AG04449 (cell line): ENCODE measurements around the gene ADAT3.

Experiments used
- CTCF ChIA-PET: fragments of 350-600 bp; formaldehyde crosslinking; extraction: SDS; loops from one replicate; lab custom pipeline; 2021; ENCODE audit warnings: antibody characterized with exemption; lab: Yijun Ruan, JAX
- POLR2A ChIA-PET: fragments of 400-600, 350-600 bp; formaldehyde crosslinking; extraction: SDS; loops from one replicate; lab custom pipeline; 2020; ENCODE audit warnings: antibody characterized with exemption, inconsistent platforms; lab: Yijun Ruan, JAX
- DNase-seq: peaks from one replicate; pipeline ENCODE4 v3.0.0-alpha.2; 2010; ENCODE audit warnings: low read depth, low spot score
- H3K4me3 ChIP-seq: 2 replicates; pipeline ENCODE4 v1.5.1; 2011; ENCODE audit warnings: low read depth, mild to moderate bottlenecking, control low read depth, low read length
- TF ChIP-seq, protein P1 (sequence below): IDR thresholded peaks from one replicate; pipeline ENCODE4 v1.5.1; 2011; ENCODE audit warnings: mild to moderate bottlenecking, moderate library complexity, low read length, control low read depth, inconsistent platforms; ENCODE audit not compliant: insufficient read depth; ENCODE audit errors: missing control alignments

Gene ADAT3

DNA sequence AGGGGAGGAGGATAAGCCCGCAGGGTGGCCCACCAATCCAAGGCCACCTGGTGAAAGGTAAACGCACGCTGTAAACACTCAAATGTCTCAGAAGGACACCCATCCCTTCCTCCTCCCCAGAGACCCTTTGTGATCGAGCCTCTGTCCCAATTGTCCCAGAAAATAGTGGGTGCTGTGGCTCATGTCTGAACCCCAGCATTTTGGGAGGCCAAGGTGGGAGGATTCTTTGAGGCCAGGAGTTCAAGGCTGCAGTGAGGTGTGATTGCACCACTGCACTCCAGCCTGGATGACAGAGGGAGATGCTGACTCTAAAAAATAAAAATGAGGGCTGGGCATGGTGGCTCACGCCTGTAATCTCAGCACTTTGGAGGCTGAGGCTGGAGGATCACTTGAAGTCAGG, 16.8 kb upstream of the ADAT3 start:
- ChIA-PET POLR2A (no interaction called here), CTCF (interaction anchor here (1.5 to 1.9 kb wide), 2 partner anchors 9 to 27 kb away, joined by 4 read pairs; no protein-coding TSS in a partner anchor)
- H3K4me3 ChIP-seq: no peak overlapping the region
- TF ChIP-seq, protein P1, sequence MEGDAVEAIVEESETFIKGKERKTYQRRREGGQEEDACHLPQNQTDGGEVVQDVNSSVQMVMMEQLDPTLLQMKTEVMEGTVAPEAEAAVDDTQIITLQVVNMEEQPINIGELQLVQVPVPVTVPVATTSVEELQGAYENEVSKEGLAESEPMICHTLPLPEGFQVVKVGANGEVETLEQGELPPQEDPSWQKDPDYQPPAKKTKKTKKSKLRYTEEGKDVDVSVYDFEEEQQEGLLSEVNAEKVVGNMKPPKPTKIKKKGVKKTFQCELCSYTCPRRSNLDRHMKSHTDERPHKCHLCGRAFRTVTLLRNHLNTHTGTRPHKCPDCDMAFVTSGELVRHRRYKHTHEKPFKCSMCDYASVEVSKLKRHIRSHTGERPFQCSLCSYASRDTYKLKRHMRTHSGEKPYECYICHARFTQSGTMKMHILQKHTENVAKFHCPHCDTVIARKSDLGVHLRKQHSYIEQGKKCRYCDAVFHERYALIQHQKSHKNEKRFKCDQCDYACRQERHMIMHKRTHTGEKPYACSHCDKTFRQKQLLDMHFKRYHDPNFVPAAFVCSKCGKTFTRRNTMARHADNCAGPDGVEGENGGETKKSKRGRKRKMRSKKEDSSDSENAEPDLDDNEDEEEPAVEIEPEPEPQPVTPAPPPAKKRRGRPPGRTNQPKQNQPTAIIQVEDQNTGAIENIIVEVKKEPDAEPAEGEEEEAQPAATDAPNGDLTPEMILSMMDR: no peak
- no peak for DNase-seq

DNA sequence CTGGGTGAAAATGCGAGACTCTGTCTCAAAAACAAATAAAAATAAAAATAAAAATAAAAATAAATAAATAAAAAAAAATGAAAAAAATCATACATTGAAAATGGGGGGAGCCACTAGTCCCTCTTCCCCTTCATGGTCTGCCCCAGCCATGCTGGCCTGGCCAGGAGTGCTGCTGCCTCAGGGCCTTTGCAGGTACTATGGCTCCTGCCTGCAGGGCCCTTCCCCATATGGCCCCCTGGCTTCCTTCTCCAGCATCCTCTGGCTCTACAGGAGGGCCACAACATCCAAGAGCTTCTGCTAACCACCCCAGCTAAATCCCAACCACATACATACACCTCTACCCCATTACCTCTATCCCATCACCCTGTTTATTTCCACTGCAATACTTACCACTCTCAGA, 15.3 kb upstream of the ADAT3 start:
- CTCF ChIA-PET: interaction anchor here (1.5 kb wide), 1 partner anchor 26 kb away, joined by 4 read pairs; no protein-coding TSS in a partner anchor

DNA sequence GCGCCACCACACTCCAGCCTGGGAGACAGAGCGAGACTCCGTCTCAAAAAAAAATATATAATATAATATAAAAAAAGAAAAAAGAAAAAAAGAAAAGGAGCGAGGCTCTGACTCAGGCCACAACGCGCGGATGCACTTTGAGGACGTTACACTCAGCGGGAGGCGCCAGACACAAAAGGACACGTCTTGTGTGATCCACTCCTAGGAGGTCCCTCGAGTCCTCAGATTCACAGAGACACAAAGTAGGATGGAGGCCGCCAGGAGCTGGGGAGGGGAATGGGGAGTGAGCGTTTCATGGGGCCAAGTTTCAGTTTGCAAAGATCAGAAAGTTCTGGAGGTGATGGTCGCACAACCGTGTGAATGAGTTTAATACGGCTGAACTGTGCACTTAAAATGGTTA, 11.4 kb upstream of the ADAT3 start:
- POLR2A ChIA-PET: no interaction called here
- CTCF ChIA-PET: interaction anchor here (1.5 kb wide), 1 partner anchor 10 kb away, joined by 3 read pairs; no protein-coding TSS in a partner anchor
- TF ChIP-seq, protein P1: no peak
- H3K4me3 ChIP-seq: no peak overlapping the region
- no peak for DNase-seq

More for the DNA sequence above, 15.3 kb upstream of the ADAT3 start:
- POLR2A ChIA-PET: no interaction called here
- no peak overlapping the region for H3K4me3 ChIP-seq
- DNase-seq: no peak
- TF ChIP-seq, protein P1: no peak

DNA sequence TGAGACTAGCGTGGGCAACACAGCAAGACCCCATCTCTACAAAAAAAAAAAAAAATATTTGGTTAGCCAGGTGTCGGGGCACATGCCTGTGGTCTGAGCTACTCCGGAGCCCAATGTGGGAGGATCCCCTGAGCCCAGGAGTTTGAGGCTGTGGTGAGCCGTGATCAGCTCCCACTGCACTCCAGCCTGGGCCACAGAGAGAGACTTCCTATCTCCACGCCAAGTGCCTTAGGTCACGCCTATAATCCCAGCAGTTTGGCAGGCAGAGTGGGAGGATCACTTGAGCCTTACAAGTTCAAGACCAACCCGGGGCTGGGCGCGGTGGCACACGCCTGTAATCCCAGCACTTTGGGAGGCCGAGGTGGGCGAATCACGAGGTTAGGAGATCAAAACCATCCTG, 8.7 kb upstream of the ADAT3 start:
- CTCF ChIA-PET: interaction anchor here (2.6 kb wide), 1 partner anchor 12 kb away, joined by 14 read pairs; the partner anchor contains the start of gene ABHD17A

DNA sequence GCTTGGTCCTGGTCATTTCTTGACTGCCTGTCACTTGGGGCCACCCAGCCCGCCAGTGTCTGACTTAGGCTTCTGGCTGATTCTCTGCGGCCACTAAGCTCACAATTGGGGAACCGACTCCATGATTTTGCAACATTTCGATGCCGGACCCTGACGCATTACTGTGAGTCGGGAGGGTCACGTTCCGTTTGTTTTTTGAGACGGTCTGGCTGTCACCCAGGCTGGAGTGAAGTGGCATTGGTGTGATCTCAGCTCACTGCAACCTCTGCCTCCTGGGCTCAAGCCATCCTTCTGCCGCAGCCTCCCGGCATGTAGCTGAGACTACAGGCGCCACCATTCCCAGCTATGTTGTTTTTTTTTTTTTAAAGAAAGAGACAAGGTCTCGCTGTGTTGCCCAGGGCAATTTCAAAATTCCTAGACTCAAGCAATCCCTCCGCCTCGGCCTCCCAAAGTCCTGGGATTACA, 3.2 kb upstream of the ADAT3 start:
- TF ChIP-seq, protein P1: no peak
- H3K4me3 ChIP-seq: no peak overlapping the region
- POLR2A ChIA-PET: interaction anchor here (1.0 kb wide), 1 partner anchor 17 kb away, joined by 3 read pairs; the partner anchor contains the start of gene ABHD17A
- no peak for DNase-seq
- CTCF ChIA-PET: interaction anchor here (1.2 to 2.8 kb wide), 2 partner anchors 26 to 28 kb away, joined by 3 to 7 read pairs; no protein-coding TSS in a partner anchor

More for the DNA sequence above, 8.7 kb upstream of the ADAT3 start:
- no peak for DNase-seq
- no peak overlapping the region for H3K4me3 ChIP-seq
- TF ChIP-seq, protein P1: no peak
- POLR2A ChIA-PET: no interaction called here

DNA sequence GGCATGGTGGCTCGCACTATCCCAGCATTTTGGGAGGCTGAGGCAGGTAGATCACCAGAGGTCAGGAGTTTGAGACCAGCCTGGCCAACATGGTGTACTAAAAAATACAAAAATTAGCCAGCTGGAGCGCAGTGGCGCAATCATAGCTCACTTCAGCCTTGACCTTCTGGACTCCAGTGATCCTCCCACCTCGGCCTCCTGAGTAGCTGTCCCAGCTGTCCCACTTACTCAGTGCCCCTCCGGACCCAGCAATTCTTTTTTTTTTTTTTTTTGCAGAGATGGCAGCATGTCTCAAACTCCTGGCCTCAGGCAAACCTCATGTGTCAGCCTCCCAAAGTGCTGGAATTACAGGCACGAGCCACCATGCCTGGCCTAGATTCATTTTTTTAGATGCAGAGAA, 2.3 kb upstream of the ADAT3 start:
- TF ChIP-seq, protein P1: no peak
- CTCF ChIA-PET: interaction anchor here (1.2 to 2.8 kb wide), 2 partner anchors 25 to 27 kb away, joined by 3 to 7 read pairs; no protein-coding TSS in a partner anchor
- POLR2A ChIA-PET: no interaction called here
- H3K4me3 ChIP-seq: no peak overlapping the region
- DNase-seq: no peak
